GM23248 (cell line): Measurements from ENCODE around the gene PDE6D.

Experiments
- EZH2 ChIP-seq: fragments of 200-600 bp; sonication (generic); IDR thresholded peaks from 2 replicates; pipeline ENCODE4 v1.6.1; 2018; ENCODE audit warnings: antibody characterized with exemption, mild to moderate bottlenecking; ENCODE audit not compliant: insufficient read depth, poor library complexity, severe bottlenecking
- EZH2phosphoT487 ChIP-seq: fragments of 200-600 bp; sonication (generic); IDR thresholded peaks from 2 replicates; pipeline ENCODE4 v1.6.1; 2018; ENCODE audit warnings: antibody characterized with exemption, moderate library complexity, mild to moderate bottlenecking, low read depth; ENCODE audit not compliant: insufficient read depth

DNA sequence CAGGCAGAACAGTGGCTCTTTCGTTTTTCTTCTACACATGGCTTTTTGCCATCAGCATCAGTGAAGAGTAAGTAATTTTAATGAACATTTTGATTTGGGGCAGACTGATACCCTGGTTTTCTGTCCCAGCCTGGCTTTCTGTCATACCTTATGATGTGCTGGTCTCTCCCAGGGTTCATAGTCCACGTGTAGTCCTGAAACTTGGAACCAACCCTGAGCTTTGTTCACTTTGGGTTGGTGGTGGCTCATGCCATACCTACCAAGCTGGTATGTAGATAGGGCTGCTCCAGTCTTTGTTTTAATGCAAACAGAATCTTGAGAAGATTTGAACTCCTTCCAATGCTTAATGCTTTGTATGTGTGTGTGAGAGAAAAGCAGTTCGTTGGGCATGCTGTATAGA, 10.0 kb upstream of the PDE6D start:
- no peak for TF ChIP-seq EZH2
- no peak for TF ChIP-seq EZH2phosphoT487
